Nephron progenitor cell (in vitro differentiated cells): ENCODE measurements around the gene WDFY2.

Experiments
- DNase-seq: peaks from one replicate; pipeline ENCODE4 v3.0.0; 2021
- H3K27ac Mint-ChIP-seq: 2 replicates; pipeline ENCODE4 v1.8.0; 2021; ENCODE audit warnings: mild to moderate bottlenecking, moderate library complexity, mixed read lengths
- H3K27me3 Mint-ChIP-seq: 2 replicates; pipeline ENCODE4 v1.8.0; 2021; ENCODE audit warnings: mild to moderate bottlenecking, low read depth, mixed read lengths; ENCODE audit not compliant: poor library complexity
- H3K36me3 Mint-ChIP-seq: 2 replicates; pipeline ENCODE4 v1.8.0; 2021; ENCODE audit warnings: low read depth, mixed read lengths
- H3K4me1 Mint-ChIP-seq: 2 replicates; pipeline ENCODE4 v1.8.0; 2021; ENCODE audit warnings: mixed read lengths
- H3K4me3 Mint-ChIP-seq: 2 replicates; pipeline ENCODE4 v1.8.0; 2021; ENCODE audit warnings: mild to moderate bottlenecking, moderate library complexity, mixed read lengths
- H3K9me3 Mint-ChIP-seq: 2 replicates; pipeline ENCODE4 v1.8.0; 2021; ENCODE audit warnings: mild to moderate bottlenecking, moderate library complexity, mixed read lengths
- TF ChIP-seq, protein P1 (sequence below): fragments of 200-600 bp; sonication (generic); IDR thresholded peaks from 2 replicates; pipeline ENCODE4 v1.5.0; 2021; ENCODE audit warnings: antibody characterized with exemption

Gene WDFY2

DNA sequence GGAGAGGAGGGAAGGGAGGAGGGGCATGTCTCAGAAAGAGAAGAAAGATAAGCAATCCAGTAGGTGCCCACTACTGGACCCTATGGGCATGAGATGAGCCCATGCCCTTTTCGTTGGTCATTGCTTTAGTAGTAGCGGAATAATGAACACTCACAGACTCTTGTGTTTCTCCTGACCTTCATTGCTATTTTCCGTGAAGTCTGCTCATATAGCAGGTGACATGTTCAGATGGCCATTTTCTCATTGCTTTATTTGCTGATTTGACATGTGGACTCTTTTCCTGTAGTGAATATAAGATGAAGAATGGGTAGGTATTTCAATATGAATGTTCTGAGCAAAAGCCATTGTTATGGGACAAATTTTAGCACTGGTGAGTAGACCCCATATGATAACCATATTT, 16.4 kb downstream of the WDFY2 start:
- Mint-ChIP-seq H3K36me3 (no peaks in the 10 kb centered on the region), H3K27me3 (no peaks in the 10 kb centered on the region), H3K27ac (no peak overlapping the region), H3K4me1 (peaks cover 4% of the 10 kb centered on the region), H3K4me3 (no peak overlapping the region), H3K9me3 (no peaks in the 10 kb centered on the region)
- TF ChIP-seq, protein P1, sequence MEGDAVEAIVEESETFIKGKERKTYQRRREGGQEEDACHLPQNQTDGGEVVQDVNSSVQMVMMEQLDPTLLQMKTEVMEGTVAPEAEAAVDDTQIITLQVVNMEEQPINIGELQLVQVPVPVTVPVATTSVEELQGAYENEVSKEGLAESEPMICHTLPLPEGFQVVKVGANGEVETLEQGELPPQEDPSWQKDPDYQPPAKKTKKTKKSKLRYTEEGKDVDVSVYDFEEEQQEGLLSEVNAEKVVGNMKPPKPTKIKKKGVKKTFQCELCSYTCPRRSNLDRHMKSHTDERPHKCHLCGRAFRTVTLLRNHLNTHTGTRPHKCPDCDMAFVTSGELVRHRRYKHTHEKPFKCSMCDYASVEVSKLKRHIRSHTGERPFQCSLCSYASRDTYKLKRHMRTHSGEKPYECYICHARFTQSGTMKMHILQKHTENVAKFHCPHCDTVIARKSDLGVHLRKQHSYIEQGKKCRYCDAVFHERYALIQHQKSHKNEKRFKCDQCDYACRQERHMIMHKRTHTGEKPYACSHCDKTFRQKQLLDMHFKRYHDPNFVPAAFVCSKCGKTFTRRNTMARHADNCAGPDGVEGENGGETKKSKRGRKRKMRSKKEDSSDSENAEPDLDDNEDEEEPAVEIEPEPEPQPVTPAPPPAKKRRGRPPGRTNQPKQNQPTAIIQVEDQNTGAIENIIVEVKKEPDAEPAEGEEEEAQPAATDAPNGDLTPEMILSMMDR = no peak
- DNase-seq = no peak

DNA sequence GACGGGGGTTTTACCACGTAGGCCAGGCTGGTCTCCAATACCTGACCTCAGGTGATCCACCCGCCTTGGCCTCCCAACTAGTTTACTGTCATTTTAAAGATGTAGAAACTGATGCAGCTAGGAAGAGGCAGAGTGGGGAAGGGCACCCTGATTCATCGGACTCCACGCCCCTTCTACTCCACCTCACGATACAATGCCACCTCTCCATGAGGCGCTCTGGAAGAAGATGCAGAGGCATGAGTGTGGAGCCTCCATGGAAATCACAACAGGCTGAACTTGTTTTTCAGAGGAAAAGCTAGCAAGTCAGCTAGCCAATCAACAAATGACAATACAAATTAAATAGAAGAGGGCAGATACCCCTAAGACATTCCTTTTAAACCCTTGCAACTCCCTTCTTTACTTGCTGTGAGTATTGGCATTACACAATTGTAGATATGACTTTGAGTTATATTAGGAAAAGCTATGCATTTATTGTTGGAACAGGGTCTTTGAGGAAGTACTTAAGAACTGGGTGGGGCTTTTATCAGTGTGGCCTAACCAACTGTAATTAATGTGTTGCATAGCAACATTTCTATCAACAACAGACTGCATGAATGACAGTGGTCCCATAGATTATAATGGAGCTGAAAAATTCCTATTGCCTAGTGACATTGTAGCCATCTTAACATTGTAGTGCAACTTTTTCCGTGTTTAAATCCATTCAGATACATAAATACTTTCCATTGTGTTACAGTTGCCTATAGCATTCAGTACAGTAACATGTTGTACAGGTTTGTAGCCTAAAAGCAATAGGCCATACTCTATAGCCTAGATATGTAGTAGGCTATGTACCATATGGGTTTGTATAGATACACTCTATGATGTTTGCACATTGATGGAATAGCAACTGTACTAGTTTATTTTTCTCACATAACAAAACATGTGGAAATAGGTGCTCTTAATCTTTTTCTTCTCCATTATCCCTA, 17.6 kb downstream of the WDFY2 start:
- H3K36me3 Mint-ChIP-seq = no peaks in the 10 kb centered on the region
- H3K4me3 Mint-ChIP-seq = no peak overlapping the region
- no peak overlapping the region for H3K27ac Mint-ChIP-seq
- peaks cover 4% of the 10 kb centered on the region for H3K4me1 Mint-ChIP-seq
- H3K27me3 Mint-ChIP-seq = no peaks in the 10 kb centered on the region
- no peaks in the 10 kb centered on the region for H3K9me3 Mint-ChIP-seq
- no peak for DNase-seq
- TF ChIP-seq, protein P1 = no peak

DNA sequence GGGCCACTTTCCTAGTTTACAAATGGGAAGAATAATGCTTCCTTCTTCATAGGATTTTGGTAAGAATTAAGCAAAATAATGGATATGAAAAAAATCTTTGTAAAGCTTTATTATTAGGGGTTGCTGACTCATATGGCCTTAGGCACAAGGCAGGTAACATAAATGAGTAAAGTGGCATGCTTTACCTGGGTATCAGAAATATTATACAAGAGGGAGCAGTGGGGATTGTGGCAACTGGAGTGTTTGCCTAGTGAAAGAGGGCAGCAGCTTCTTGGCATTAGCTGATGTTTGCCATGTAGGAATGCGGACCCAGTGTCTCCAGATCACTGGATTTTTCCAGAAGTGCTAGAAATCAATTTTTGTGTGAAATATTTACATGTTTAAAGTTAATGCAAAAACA, 19.5 kb downstream of the WDFY2 start:
- peaks cover 10% of the 10 kb centered on the region for H3K36me3 Mint-ChIP-seq
- no peaks in the 10 kb centered on the region for H3K27me3 Mint-ChIP-seq
- no peak overlapping the region for H3K4me3 Mint-ChIP-seq
- H3K4me1 Mint-ChIP-seq = peaks cover 4% of the 10 kb centered on the region
- TF ChIP-seq, protein P1 = no peak
- H3K27ac Mint-ChIP-seq = no peak overlapping the region
- no peak for DNase-seq
- peaks cover 9% of the 10 kb centered on the region for H3K9me3 Mint-ChIP-seq

DNA sequence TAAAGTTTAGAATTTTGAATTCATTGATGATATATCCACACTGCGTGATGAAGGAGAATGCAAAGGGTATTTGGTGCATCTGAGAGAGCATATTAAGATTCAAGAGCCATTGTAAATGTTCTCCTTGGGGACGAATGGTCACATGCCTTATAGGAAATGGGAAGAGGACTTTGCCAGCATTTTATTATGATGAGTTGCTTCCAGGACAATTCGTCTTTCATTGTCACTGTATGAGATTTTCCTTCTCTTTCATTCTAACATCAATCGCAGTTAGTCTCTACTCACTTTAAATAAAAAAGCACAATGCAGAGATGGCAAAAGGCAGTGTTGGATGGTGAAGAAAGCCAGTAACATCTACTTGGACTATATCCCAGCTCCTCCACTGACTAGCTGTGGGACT, 21.4 kb downstream of the WDFY2 start:
- TF ChIP-seq, protein P1 = no peak
- no peak for DNase-seq
- H3K9me3 Mint-ChIP-seq = peaks cover 12% of the 10 kb centered on the region
- H3K36me3 Mint-ChIP-seq = peaks cover 13% of the 10 kb centered on the region
- no peak overlapping the region for H3K4me3 Mint-ChIP-seq
- no peak overlapping the region for H3K27ac Mint-ChIP-seq
- H3K4me1 Mint-ChIP-seq = peaks cover 4% of the 10 kb centered on the region
- H3K27me3 Mint-ChIP-seq = no peaks in the 10 kb centered on the region

DNA sequence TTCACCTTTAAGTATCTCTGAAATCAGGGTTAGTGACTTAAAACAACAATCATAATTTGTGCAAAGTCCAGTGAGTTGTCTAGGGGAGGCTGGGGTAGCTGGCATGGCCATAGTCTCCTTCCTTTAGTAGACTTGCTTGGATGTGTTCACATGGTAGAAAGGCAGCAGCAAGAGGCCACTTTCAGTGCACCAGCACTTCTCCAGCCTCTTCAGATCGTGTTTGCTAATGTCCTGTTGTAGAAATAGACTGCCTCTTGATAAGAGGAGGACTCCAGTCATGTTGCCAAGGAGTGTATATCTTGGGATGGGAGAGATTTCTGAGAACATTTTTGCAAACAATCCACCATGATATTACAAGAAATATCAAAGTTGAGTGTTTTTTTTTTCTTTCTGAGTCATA, 22.9 kb downstream of the WDFY2 start:
- Mint-ChIP-seq H3K27me3 (no peaks in the 10 kb centered on the region), H3K36me3 (peaks cover 13% of the 10 kb centered on the region), H3K27ac (no peak overlapping the region), H3K4me3 (no peak overlapping the region), H3K4me1 (peaks cover 10% of the 10 kb centered on the region), H3K9me3 (peaks cover 12% of the 10 kb centered on the region)
- DNase-seq = no peak
- TF ChIP-seq, protein P1 = no peak
